Measurements from ENCODE around the gene STAP2. TPM values are rescaled to one million over a fixed set of nuclear protein-coding genes. Genes with fewer than 3 reads are reported as not detected.

Gene STAP2
- total and polyA plus RNA-seq, 10 of the 15 experiments (the other 5 are each of a cell fraction or from before 2014, with no cell fraction given): 0.84 to 22.4 (median 15.2) TPM

DNA sequence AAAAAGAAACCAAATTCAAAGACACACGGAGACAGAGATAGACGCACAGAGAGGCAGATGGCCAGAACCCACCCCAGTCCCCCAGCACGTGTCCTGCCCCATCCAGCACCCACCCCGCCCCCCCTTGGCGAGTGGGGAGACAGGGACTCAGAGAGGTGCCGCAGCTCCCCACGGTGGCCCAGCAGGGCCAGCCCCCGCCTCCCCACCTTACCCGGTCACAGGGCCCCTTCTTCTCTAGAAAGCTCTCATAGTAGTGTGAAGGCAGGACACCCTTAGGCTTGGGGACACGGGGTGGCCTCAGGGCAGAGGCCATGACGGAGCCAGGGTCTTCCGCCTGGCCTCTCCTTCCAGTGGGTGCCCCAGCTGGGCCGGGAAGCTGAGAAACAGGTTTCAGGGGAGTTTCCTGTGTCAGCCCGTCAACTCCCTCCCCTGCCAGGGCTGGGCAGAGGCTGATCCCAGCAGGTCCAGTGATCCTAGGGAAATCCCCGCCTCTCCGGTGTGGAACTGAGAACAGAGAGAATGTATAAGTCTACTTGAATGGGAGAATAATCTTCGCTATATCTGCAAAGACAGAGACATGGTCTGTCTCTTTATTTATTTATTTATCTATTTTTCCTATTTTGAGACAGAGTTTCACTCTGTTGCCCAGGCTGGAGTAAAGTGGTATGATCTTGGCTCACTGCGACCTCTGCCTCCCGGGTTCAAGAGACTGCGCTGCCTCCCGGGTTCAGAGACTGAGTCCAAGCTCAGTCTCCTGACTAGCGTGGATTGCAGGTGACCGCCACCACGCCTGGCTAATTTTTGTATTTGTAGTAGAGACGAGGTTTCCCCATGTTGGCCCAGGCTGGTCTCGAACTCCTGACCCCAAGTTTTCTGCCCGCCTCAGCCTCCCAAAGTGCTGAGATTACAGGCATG, at the start of gene STAP2 (continued):
- TF ChIP-seq, protein P1, sequence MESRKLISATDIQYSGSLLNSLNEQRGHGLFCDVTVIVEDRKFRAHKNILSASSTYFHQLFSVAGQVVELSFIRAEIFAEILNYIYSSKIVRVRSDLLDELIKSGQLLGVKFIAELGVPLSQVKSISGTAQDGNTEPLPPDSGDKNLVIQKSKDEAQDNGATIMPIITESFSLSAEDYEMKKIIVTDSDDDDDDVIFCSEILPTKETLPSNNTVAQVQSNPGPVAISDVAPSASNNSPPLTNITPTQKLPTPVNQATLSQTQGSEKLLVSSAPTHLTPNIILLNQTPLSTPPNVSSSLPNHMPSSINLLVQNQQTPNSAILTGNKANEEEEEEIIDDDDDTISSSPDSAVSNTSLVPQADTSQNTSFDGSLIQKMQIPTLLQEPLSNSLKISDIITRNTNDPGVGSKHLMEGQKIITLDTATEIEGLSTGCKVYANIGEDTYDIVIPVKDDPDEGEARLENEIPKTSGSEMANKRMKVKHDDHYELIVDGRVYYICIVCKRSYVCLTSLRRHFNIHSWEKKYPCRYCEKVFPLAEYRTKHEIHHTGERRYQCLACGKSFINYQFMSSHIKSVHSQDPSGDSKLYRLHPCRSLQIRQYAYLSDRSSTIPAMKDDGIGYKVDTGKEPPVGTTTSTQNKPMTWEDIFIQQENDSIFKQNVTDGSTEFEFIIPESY (IDR thresholded peaks at IDR 0.05): no peak
- TF ChIP-seq ASH2L (IDR thresholded peaks at IDR 0.05; ENCODE audit: borderline replicate concordance, low read depth) (no peak), SRF (IDR thresholded peaks at IDR 0.05; ENCODE audit: low read depth in 2 of 2, low read length in 2 of 2) (no peak), ATF7 (IDR thresholded peaks at IDR 0.05; ENCODE audit: low read depth) (no peak), LARP7 (IDR thresholded peaks at IDR 0.05) (no peak), FOXK2 (IDR thresholded peaks at IDR 0.05) (no peak), SP1 (IDR thresholded peaks at IDR 0.05; ENCODE audit: low read depth, low read length) (no peak), MTA2 (IDR thresholded peaks at IDR 0.05; ENCODE audit: low read depth) (no peak), IKZF1 (conservative IDR thresholded peaks at IDR 0.05) (0 out of 2 replicates have a peak, but pooled peaks have one; percentile 29), CHD4 (IDR thresholded peaks at IDR 0.05) (no peak), RAD21 (IDR thresholded peaks at IDR 0.05; ENCODE audit: insufficient read depth, low read depth, low read length) (no peak), BACH1 (IDR thresholded peaks at IDR 0.05; ENCODE audit: borderline replicate concordance) (no peak), EZH2 (IDR thresholded peaks at IDR 0.05; ENCODE audit: borderline replicate concordance, control insufficient read depth, low read depth, low read length) (no peak), ZNF217 (IDR thresholded peaks at IDR 0.05) (no peak), RFX5 (IDR thresholded peaks at IDR 0.05; ENCODE audit: low read depth, low read length) (no peak), JUNB (IDR thresholded peaks at IDR 0.05) (no peak), SREBF1 (IDR thresholded peaks at IDR 0.05; ENCODE audit: low read length) (no peak), NR2F1 (conservative IDR thresholded peaks at IDR 0.05) (0 out of 2 replicates have a peak, but pooled peaks have one; percentile 14), ESRRA (IDR thresholded peaks at IDR 0.05; ENCODE audit: low read length) (no peak), ZNF24 (IDR thresholded peaks at IDR 0.05) (no peak), CBX5 (IDR thresholded peaks at IDR 0.05; ENCODE audit: low read depth) (no peak), BHLHE40 (IDR thresholded peaks at IDR 0.05; ENCODE audit: borderline replicate concordance in 1 of 2, low read depth in 2 of 2, low read length in 1 of 2) (peak; percentile 22 to 25; a peak in 1 of 4 replicates), TAF1 (IDR thresholded peaks at IDR 0.05; ENCODE audit: borderline replicate concordance, low read depth, low read length) (0 out of 2 replicates have a peak, but pooled peaks have one; percentile 6)
- TF ChIP-seq, protein P2, sequence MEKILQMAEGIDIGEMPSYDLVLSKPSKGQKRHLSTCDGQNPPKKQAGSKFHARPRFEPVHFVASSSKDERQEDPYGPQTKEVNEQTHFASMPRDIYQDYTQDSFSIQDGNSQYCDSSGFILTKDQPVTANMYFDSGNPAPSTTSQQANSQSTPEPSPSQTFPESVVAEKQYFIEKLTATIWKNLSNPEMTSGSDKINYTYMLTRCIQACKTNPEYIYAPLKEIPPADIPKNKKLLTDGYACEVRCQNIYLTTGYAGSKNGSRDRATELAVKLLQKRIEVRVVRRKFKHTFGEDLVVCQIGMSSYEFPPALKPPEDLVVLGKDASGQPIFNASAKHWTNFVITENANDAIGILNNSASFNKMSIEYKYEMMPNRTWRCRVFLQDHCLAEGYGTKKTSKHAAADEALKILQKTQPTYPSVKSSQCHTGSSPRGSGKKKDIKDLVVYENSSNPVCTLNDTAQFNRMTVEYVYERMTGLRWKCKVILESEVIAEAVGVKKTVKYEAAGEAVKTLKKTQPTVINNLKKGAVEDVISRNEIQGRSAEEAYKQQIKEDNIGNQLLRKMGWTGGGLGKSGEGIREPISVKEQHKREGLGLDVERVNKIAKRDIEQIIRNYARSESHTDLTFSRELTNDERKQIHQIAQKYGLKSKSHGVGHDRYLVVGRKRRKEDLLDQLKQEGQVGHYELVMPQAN (conservative IDR thresholded peaks at IDR 0.05): no peak
- TF ChIP-seq, protein P3, sequence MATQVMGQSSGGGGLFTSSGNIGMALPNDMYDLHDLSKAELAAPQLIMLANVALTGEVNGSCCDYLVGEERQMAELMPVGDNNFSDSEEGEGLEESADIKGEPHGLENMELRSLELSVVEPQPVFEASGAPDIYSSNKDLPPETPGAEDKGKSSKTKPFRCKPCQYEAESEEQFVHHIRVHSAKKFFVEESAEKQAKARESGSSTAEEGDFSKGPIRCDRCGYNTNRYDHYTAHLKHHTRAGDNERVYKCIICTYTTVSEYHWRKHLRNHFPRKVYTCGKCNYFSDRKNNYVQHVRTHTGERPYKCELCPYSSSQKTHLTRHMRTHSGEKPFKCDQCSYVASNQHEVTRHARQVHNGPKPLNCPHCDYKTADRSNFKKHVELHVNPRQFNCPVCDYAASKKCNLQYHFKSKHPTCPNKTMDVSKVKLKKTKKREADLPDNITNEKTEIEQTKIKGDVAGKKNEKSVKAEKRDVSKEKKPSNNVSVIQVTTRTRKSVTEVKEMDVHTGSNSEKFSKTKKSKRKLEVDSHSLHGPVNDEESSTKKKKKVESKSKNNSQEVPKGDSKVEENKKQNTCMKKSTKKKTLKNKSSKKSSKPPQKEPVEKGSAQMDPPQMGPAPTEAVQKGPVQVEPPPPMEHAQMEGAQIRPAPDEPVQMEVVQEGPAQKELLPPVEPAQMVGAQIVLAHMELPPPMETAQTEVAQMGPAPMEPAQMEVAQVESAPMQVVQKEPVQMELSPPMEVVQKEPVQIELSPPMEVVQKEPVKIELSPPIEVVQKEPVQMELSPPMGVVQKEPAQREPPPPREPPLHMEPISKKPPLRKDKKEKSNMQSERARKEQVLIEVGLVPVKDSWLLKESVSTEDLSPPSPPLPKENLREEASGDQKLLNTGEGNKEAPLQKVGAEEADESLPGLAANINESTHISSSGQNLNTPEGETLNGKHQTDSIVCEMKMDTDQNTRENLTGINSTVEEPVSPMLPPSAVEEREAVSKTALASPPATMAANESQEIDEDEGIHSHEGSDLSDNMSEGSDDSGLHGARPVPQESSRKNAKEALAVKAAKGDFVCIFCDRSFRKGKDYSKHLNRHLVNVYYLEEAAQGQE (IDR thresholded peaks at IDR 0.05; ENCODE audit: low read depth, low read length): no peak

Measured in GM12878 (cell line).